ENCODE data around the gene GLIPR1L1.

Gene GLIPR1L1

DNA sequence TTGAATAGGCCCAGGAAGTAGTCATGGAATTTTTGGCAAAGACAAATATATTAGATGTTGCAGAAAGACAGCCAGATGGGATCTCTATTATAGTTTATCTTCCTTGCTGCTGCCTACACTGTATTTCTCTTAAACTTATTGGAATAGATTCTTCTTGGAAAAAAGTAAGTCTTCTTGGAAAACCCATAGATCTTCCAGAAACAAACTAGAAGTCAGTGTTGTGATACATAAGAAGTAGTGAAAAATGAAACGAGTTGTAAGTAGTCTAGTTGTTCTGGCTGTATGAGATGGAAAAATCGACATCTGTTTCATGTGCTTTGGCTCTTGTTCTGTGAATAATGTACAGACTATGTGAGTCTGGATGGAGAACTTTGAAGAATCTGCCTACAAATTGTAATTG lies 85.4 kb downstream of the GLIPR1L1 start:
- DNase-seq (ENCODE audit: low read depth, low spot score) = no peak
- no peak overlapping the region for H3K4me3 ChIP-seq (ENCODE audit: low read depth, low read length)
- TF ChIP-seq, protein P1, sequence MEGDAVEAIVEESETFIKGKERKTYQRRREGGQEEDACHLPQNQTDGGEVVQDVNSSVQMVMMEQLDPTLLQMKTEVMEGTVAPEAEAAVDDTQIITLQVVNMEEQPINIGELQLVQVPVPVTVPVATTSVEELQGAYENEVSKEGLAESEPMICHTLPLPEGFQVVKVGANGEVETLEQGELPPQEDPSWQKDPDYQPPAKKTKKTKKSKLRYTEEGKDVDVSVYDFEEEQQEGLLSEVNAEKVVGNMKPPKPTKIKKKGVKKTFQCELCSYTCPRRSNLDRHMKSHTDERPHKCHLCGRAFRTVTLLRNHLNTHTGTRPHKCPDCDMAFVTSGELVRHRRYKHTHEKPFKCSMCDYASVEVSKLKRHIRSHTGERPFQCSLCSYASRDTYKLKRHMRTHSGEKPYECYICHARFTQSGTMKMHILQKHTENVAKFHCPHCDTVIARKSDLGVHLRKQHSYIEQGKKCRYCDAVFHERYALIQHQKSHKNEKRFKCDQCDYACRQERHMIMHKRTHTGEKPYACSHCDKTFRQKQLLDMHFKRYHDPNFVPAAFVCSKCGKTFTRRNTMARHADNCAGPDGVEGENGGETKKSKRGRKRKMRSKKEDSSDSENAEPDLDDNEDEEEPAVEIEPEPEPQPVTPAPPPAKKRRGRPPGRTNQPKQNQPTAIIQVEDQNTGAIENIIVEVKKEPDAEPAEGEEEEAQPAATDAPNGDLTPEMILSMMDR (IDR thresholded peaks at IDR 0.05; ENCODE audit: low read depth, low read length) = no peak
- in situ Hi-C loops (cut with HindIII; ENCODE audit: low sequenced_read_pairs) = no loop called here

Data from astrocyte of the spinal cord (primary cell).